HS-5 (cell line): ENCODE results near the gene TSTD1.
A peak's percentile ranks its signal among the peaks of the same experiment; 100 is the strongest.
"Not testable (repeated sequence)": the region's sequence is repeated elsewhere in the genome, so short reads cannot be mapped to it uniquely, and the experiment has no call there.

Experiments
- DNase-seq: peaks from one replicate; pipeline ENCODE4 v3.0.0-alpha.2; 2012; ENCODE audit warnings: low read depth

Gene TSTD1

DNA sequence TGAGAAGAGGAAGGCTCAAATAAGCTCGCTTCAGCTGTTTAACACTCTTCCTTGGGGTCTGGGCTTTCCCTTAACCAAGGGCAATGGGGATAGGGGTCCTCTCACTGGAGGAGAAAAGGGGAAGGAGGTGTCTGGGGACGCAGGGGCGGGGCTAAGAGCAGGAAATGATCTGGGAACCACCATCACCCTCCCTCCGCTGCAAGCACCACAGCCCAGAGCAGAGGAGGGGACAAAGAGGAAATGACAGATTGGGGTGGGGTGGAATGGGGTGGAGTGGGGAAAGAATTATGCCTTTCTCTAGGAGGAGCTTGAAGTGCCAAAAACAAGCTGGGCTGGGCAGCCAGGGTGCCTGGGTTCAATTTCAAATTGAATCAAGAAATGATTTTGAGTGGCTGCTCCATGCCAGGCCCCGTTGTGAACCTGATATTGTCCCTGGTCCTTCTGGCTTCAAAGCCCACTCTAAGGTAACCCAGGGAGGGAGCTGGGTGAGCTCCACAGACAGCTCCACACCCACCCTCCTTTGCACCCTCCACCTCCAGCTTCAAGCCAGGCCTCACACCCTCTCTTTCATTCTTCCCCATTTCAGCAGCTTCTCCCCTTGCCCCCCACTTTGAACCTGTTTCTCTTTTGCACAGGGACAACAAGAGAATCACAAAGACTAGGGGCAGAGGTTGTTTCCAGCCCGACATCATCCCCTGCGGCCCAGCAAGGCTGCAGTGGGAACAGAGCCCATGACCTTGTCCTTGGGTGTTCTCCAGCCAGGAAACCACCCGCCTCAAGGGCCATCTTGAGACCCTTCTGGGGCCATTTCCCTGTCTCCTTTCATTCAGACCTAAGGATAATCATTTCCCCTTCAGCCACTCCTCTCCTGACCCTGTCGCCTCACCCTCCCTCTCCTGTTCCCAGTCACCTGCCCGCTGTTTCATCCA lies 29.8 kb upstream of the TSTD1 start:
- no peak for DNase-seq

DNA sequence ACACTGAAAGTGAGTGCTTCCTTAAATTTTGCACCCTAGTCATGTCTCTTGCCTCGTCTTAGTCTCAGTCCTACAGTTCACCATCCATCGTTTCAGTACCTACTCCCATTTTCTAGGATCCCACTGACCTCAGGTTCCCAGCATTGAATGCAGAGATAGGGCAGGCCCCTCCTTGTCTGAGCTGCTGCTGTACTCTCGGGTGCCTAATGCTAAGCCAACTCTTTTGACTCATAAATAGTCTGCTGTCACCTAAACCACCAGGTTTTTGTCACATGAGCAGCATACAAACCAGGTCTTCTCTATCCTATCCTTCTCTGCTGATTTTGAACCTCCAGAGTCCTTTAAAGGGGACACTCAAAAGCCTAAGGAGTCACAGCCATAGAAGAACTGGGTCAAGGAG lies 27.9 kb upstream of the TSTD1 start:
- no peak for DNase-seq

DNA sequence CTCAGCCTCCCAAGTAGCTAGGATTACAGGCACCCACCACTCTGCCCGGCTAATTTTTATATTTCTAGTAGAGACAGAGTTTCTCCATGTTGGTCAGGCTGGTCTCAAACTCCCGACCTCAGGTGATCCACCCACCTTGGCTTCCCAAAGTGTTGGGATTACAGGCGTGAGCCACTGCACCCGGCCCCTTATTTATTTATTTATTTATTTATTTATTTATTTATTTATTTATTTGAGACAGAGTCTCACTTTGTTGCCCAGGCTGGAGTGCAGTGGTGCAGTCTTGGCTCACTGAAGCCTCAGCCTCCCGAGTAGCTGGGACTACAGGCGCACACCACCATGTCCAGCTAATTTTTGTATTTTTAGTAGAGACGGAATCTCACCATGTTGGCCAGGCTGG lies 26.9 kb upstream of the TSTD1 start:
- DNase-seq = not testable (repeated sequence)

DNA sequence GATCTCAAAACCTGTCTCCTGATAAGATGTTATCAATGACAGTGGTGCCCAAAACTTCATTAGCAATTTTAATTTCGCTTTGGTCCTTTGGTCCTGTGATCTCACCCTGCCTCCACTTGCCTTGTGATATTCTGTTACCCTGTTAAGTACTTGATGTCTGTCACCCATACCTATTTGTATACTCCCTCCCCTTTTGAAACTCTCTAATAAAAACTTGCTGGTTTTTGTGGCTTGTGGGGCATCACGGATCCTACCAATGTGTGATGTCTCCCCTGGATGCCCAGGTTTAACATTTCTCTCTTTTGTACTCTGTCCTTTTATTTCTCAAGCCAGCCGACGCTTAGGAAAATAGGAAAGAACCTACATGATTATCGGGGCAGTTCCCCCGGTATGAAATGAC lies 25.2 kb upstream of the TSTD1 start:
- DNase-seq = not testable (repeated sequence)

DNA sequence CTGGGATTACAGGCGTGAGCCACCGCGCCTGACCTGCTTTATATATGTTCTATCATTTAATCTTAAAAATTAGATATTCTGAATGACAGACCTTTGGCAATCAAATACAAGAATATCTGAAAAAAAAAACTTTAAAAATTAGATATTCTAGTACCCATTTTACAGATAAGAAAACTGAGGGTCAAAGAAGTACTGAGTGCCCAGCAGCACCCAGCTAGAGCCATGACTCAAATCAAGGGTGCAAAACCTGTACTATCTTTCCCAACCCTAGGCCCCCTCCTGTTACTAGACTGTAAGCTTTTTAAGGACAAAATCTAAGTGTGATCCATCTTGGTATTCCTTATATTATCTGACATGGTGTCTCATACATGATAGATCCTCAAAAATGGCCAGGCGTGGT lies 22.7 kb upstream of the TSTD1 start:
- no peak for DNase-seq

DNA sequence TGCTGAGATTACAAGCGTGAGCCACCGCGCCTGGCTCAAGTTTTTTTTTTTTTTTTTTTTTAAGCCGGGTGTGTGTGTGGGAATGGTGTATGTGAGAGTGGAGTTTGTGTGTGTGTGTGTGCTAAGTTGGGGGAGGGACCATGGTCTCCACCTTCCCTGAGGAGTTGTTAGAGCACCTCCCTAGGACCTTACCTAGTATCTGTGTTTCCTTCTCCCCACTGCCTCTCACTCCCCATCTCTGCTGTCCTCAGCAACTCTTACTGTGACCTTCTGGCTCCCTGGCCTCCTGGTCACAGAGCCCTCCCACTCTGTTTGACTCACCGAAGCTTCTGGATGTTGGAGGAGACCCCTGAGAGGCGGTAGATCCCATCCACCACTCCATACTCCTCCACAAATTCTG lies 20.5 kb upstream of the TSTD1 start:
- no peak for DNase-seq

DNA sequence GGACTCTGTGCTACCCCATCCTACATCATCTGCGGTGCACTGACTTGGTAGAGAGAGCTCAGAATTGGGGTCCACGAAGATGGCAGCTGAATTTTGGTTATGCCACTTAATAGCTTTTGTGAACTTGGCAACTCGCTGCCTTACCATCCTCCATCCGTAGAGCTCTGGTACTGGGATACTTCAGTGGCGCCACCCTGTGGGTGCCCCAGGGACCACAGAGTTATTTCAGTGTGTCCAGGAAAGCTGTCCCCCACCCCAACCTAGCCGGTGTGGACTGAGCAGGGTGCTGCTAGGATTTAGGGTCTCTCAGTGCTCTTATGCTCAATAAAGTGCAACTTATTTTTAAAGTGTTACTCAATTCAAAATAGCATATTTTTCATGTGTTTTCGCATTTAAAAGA lies 16.0 kb upstream of the TSTD1 start:
- no peak for DNase-seq

DNA sequence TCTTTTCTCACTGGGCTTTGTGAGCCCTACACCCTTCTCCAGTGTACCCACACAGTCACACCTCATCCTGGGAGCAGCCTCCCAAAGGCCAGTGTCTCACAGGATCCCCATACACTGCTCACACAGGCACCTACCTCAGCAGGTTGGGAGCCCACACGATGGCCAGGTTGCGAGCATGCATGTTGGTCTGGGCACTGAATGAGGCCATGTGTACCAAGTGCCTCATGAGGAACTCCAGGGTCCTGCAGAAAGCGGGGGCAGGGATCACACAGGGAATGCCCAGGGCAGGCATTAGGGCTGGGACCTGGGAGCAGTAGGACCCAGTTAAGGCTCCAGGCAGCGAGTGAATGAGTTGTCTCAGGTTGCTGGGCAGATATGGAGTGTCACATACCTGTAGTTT lies 15.5 kb upstream of the TSTD1 start:
- no peak for DNase-seq

DNA sequence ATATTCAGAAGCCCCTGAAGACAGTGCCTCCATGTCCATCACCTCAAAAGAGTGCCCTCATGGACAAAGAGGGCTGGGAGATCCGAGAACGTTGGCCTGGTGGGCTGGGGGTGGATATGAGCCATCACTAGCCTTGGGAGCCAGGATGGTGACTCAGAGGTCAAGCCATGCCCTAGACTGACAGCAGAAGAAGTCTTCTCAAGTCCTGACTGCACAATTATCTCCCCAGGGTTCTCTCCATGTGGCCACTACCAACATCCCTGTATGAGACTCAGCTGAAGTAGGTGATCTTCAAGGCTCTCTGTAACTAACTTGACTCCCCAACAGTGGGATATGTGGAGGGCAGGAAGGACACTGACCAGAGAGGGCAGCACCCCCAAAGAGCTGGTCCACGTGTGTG lies 14.1 kb upstream of the TSTD1 start:
- no peak for DNase-seq

DNA sequence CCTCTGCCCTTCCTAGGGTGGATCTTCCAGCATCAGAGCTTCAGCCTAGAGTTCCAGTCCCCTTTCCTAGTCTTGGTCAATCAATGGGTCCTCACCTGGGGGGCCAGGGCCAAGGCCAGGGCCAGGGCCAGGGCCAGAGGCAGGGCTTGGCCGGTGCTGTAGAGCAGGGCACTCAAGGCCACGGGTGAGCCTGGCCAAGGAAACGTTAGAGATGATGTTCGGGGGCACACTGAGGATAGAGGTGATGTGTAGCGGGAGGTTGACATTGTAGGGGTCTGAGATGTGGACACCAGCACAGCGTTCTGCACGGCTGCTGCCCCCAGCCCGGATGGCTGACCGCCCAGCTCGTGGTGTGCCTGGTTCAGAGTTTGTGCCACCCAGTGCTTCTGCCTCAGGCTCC lies 12.5 kb upstream of the TSTD1 start:
- DNase-seq = no peak

DNA sequence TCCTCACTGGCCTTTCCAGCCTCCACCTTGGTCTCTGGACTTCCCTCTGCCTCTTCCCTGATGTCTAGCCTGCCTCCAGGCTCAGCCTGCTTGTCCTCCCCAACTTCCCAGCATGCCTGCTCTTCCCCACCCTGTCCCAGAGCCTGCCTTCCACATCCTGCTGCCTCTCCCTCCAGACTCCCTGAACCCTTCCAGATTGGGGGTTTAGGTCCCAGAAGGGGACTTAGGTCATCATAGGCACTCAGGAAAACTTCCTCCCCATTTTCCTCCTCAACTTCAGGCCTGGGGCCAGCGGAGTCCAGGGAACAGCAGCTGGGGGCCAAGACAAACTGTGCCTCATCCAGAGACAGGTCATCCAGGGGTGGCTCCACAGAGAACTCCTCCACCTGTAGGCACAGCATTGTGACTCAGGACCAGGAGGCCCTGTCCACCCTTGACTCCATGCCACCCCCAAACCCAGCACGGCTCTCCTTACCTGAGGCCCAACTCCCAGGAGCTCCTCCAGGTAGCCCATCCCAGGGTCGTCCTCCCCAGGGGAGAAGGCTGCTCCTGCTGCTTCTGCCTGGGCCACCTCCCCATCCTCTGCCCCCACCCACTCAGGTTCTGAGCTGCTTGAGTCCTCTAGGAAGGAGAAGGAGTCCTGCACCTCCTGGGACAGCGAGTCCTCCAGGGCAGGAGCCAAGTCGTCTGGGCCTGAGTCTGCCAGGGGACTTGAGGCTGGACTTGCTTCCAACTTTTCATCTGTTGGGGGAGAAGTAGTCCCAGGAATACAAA lies 10.4 kb upstream of the TSTD1 start:
- no peak for DNase-seq

DNA sequence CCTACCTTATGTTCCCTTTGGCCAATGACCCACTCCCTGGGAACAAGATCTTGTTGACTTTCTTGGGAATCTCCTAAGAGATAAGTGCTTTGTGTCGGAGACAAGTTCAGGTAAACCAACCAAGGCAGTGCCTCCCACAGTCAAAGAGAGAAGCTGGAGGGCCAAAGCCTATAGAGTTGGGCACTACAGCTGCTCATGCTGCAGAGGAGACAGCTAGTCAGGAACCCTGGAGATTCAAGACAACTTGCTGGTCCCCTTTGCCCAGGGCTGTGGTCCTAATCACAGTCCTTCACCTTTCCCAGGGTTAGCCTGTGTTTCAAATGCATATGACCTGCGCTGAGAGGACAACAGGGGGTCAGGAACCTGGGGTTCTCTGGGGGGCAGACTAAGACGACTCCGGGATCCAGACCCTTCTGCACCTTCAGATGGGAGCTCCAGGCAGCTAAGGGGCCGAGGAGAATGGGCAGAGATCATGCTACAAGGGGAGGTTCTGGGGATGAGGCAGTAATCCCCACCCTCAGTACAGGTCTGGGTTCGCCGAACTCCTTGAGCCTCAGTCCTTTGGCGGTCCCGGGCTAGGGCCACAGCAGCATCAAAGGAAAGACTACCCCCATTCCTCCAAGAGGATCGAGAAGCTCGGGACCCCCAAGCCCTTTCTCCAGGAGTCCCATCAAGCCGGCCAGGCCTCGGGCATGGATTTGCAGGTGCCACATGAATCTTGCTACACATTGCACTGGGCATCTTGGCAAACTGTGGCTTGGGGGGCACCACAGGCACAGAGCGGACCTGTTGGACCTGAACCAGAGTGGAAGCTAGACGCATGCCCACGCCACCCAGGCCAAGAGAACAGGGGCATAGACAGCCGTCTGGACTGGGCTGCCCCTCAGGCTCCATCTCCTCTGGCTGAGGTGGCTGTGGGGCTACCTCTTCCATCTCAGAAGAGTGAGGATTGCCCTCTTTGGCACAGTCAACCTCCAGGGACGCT lies 9.0 kb upstream of the TSTD1 start:
- DNase-seq = no peak

DNA sequence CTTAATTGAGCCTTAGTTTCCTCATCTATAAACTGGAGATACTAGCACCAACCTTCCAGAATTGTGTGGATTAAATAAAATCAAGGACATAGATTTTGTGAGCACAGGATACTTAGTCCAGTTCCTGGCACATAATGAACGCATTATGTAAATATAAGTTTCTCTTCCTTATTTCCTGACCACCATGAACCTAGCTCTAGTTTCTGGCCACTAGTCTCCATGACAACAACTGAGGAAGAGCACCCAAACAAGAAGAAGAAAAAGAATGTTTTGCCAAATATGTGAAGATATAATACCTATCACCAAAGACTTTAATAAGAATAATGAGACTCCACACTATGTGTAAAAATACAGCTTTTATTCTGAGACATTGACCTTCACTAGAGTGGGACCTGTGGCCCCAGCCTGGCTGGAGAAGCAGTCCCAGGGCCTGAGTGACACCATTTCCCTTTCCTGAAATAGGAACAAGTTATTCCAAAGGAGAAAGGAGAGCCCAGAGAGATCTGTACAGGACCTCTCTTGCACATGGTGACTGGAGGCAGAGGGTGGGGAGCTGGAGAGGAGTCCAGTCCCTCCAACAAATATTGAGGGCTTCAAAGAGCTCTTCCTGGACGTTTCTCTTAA lies 8.0 kb upstream of the TSTD1 start:
- no peak for DNase-seq

DNA sequence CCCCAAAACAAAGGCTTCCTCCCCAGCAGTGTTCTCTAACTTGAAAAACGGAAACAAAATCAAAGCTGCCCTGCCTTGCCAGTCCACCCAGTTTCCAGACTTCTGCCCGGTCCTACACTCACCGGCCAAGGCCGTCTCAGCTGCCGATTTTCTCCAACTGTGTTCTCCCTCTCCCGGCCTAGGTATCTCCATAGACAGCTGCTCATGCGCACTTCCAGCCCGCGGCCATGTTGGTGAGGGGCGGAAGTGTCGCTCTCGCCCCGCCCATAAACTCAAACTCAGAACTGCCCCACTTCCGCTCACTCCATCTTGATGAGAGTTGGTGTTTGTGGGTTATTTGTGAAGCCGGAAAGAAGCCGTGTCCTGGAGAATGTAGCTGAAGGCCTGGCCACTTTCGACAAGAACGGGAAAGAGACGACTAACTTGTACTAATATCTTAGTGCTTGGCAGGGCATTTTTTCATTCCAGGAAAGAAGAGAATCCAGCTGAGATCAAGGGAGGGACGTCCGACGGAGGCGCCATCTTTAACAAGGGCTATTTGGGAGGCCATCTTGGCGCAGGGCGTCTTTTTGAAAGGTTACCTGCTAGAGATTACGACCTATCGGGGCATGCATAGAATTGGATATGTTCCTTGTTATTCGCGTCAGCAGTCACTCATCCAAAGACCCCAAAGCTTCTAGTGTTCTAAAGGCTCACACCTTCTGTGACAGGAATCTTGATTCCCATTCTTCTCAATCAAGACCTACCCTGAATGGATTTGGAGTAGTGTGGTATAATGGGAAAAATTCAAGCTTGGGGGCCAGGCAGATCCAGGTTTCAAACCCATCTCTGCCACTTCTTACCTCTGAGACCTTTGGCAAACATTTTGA lies 7.2 kb upstream of the TSTD1 start, which contains the start of gene USF1:
Gene USF1, minus strand, starts transcription at position 242 of the 869 bp plus-strand sequence. CDS start 2,702 bp downstream, outside the sequence.
- peak; percentile 88 for DNase-seq

DNA sequence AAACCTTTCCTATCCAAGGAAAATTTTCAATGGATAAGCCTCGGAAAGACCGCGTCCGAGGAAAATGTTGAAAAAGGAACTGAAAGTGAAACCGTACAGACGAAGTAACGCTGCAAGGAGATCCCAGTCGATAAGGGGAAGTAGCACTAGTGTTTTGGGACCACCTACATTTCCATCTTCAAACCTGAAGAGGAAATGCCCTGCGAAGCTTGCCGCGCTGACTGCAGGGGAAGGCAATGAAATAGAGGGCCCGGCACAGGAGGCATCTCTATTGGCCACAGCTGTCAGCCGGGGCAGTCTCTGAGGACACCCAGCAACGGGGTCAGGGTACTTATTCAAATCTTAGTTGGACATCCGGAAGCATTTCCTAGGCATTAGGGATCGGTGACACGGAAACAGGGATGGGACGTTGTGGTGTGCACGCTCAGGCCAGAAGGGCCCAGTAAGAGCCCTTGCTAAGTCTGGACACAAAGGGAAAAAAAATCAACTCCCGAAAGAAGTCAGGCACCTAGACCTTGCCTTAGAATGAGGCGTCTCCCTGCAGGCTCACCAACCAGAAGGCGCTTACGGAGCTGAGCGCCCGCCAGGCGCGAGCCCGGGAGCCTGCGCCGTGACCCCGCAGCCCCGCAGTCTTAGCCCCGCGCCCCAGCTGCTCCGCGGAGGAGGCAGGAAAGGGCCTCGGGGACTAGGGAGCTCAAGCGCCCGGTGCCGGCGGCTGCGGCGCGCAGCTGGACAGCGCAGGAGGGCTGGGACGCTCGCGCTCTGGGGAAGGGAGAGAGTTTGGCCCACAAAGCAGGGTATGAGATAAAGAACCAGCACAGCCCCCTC lies 6.4 kb upstream of the TSTD1 start:
- peak; percentile 50 for DNase-seq

DNA sequence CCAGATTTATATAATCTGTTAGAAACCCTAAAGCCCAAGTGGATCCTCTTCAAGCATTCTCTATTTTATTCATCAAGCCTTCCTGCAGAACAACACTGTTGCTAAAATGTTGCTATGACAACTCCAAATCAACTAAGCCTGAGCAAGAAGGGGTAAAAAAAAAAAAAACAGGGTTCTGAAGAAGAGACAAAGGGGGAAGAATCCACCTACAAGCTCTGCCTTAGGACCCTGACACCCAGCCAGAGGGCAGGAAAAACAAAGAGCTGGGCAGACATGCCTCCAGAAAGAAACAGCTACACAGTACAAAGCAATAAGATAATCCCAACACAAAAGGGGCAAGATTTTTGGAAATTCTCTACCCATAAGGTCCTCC lies 5.8 kb upstream of the TSTD1 start:
- DNase-seq = no peak

DNA sequence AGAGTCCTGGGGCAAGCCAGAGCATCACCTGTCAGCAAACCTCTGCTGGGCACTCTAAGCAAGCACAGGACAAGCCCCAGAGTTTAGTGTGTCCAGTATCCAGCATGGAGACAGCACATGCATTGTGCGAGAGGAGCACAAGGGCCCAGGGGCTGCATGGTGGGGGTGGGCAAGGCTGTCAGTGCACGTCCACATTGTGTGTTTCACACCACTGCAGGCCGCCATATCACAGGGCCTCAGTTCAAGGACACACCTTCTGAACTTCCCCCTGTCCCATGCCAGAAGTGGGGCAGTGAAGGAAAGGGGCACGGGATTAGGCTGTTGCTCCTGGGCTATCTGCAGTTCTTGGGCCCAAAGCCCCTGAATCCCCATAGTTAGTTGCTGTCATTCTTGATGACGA lies 782 bp upstream of the TSTD1 start:
- no peak for DNase-seq

DNA sequence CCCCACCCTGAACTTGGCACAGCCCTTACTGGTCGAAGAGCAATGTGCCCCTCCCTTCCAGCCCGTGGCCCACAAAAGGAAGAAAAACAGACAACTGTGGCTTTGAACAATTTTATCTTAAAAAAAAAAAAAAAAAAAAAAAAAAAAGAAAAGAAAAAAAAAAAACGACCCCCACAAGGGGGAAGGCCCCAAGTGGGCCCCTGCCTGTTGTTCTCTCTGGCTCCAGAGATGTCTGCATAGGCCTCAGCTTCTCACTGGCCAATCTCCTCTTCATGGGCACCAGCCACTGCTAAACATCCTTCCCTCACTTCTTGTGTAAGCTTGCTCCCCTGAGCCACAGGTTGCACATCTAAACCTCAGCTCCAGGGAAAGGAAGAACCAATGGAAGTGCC lies 386 bp upstream of the TSTD1 start:
- DNase-seq = no peak

DNA sequence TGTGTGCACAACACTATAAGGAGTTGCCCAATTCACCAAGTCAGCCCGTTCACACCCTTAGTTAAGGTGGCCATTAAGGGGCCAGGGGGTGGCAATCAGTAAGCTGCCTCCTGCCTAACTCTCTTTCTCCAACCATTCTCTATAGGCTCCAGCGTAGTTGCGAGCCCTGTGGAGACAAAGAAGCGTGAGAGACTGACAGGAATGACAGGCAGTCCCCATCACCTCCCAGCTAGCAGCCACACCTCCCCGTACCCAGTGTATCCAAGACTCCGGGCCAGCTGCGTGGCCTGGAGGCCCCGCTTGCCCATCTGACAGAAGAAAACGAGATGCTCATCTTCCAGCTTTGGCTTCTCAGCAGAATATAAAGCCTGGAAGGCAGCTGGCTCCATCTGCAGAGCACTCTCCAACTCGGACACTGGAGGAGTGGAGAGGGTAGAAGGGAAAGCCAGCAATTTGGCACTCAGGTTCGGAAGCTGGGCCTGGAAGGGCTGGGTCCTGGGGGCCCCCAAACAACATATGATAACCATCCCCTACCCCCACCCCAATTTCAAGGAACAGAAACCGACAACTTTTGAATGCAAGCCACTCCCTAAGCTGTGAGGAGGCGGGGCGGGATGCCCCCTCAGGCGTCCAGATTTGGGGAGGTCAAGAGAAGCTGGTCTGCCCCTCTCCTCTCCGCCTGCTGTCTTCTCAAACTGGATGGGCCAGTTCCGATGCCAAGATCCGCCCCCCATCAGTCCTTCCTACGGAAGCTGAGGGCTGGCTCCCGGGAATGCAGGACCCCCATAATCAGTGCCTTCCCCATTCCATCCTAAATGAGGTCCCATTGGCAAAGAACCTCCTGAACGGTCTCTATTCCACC lies 872 bp downstream of the TSTD1 start:
- no peak for DNase-seq
